Rectal smooth muscle tissue (tissue), 1 donor: ENCODE results near the gene KRTAP2-1.
"Not testable (repeated sequence)": the region's sequence is repeated elsewhere in the genome, so short reads cannot be mapped to it uniquely, and the experiment has no call there.

Experiments
- H3K27ac ChIP-seq: one replicate; pipeline ENCODE4 v1.7.0; 2013; ENCODE audit warnings: low read depth, low read length, inconsistent platforms
- H3K27me3 ChIP-seq: one replicate; pipeline ENCODE4 v1.7.0; 2013; ENCODE audit warnings: low read length; ENCODE audit not compliant: control insufficient read depth, insufficient read depth
- H3K36me3 ChIP-seq: one replicate; pipeline ENCODE4 v1.7.0; 2013; ENCODE audit warnings: low read length; ENCODE audit not compliant: control insufficient read depth, insufficient read depth
- H3K4me1 ChIP-seq: one replicate; pipeline ENCODE4 v1.7.0; 2013; ENCODE audit warnings: low read length; ENCODE audit not compliant: control insufficient read depth, insufficient read depth
- H3K4me3 ChIP-seq: one replicate; pipeline ENCODE4 v1.7.0; 2013; ENCODE audit warnings: low read length
- H3K9ac ChIP-seq: one replicate; pipeline ENCODE4 v1.7.0; 2013; ENCODE audit warnings: low read length

KRTAP2-1 gene

GRCh38 chr17:41065829-41066624, 18.9 kb upstream of the KRTAP2-1 start, which contains the start of gene KRTAP2-4:
Gene KRTAP2-4 (minus strand): TSS chr17:41065879. CDS start chr17:41065845, 34 bp downstream.
- Histone ChIP-seq H3K4me1 (no peaks in the 10 kb centered on the region), H3K9ac (no peak within 1 kb of the TSS), H3K27ac (no peak within 1 kb of the TSS), H3K27me3 (no peaks in the 10 kb centered on the region), H3K36me3 (no peaks in the 10 kb centered on the region), H3K4me3 (no peak within 1 kb of the TSS)

- H3K36me3 ChIP-seq, H3K27ac ChIP-seq, H3K9ac ChIP-seq, H3K4me3 ChIP-seq, H3K4me1 ChIP-seq, H3K27me3 ChIP-seq: not testable (repeated sequence)
Observed at GRCh38 chr17:41065016-41065689, 18.0 kb upstream of the KRTAP2-1 start.

DNA sequence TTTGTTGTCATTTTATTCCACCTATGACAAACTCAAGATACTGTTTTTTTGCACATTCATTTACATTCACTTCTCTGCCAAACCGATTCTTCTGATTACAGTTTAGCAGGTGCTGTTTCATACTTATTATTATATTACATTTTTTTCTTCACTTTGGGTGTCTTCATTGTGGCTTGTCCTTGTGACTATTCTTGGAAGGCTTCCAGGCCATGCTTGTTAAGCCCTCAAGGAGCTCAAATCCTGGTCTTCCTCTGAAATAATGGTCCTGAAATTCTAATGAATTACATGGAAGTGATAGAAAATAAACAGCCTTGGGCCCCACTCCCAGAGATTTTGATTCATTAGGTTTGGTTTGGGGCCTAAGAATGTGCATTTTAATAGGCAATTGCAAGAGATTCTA, 17.2 kb upstream of the KRTAP2-1 start:
- Histone ChIP-seq H3K4me1 (no peaks in the 10 kb centered on the region), H3K27ac (no peak overlapping the region), H3K4me3 (no peak overlapping the region), H3K27me3 (peaks cover 2% of the 10 kb centered on the region), H3K36me3 (no peaks in the 10 kb centered on the region), H3K9ac (no peak overlapping the region)

GRCh38 chr17:41063449-41063848, 16.3 kb upstream of the KRTAP2-1 start:
- no peaks in the 10 kb centered on the region for H3K36me3 ChIP-seq
- no peak overlapping the region for H3K4me3 ChIP-seq
- H3K27ac ChIP-seq = no peak overlapping the region
- H3K9ac ChIP-seq = no peak overlapping the region
- no peaks in the 10 kb centered on the region for H3K4me1 ChIP-seq
- peaks cover 3% of the 10 kb centered on the region for H3K27me3 ChIP-seq

- no peak overlapping the region for H3K4me3 ChIP-seq
Observed at GRCh38 chr17:41061964-41062363, 14.8 kb upstream of the KRTAP2-1 start.

GRCh38 chr17:41060052-41060604, 13.0 kb upstream of the KRTAP2-1 start, which contains the start of gene KRTAP2-3:
Gene KRTAP2-3 (minus strand): TSS chr17:41060114. CDS start chr17:41060050, 64 bp downstream.
- no peaks in the 10 kb centered on the region for H3K36me3 ChIP-seq
- no peak within 1 kb of the TSS for H3K9ac ChIP-seq
- H3K27me3 ChIP-seq = peaks cover 3% of the 10 kb centered on the region
- no peak within 1 kb of the TSS for H3K27ac ChIP-seq
- no peaks in the 10 kb centered on the region for H3K4me1 ChIP-seq
- no peak within 1 kb of the TSS for H3K4me3 ChIP-seq

More at GRCh38 chr17:41061964-41062363, 14.8 kb upstream of the KRTAP2-1 start:
- no peak overlapping the region for H3K27ac ChIP-seq
- no peaks in the 10 kb centered on the region for H3K36me3 ChIP-seq
- no peak overlapping the region for H3K9ac ChIP-seq
- no peaks in the 10 kb centered on the region for H3K4me1 ChIP-seq
- peaks cover 3% of the 10 kb centered on the region for H3K27me3 ChIP-seq

GRCh38 chr17:41059276-41060051, 12.3 kb upstream of the KRTAP2-1 start:
- not testable (repeated sequence) for H3K4me3 ChIP-seq, H3K9ac ChIP-seq, H3K4me1 ChIP-seq, H3K27me3 ChIP-seq, H3K27ac ChIP-seq, H3K36me3 ChIP-seq

DNA sequence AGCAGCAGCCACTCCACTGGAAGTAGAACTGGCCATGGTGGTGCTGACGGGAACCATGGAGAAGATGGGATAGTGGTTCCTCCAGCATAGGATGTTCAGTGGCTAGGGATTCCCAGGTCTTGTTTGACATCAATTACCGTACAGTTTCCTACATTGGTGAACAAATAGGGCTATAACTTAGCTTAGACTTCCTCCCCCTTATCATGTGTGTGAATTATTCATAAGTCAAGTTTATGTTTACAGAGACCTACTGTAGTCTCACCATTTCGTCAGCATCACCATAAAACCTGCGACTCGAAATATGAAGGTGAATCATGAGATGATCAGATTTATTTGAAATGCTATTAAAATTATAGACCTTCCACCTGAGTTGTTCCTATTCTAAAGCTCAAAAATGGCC, 11.6 kb upstream of the KRTAP2-1 start:
- Histone ChIP-seq H3K4me1 (no peaks in the 10 kb centered on the region), H3K36me3 (no peaks in the 10 kb centered on the region), H3K27ac (no peak overlapping the region), H3K4me3 (no peak overlapping the region), H3K27me3 (peaks cover 3% of the 10 kb centered on the region), H3K9ac (no peak overlapping the region)

GRCh38 chr17:41057547-41057946, 10.4 kb upstream of the KRTAP2-1 start:
- Histone ChIP-seq H3K27me3 (peaks cover 3% of the 10 kb centered on the region), H3K4me1 (no peaks in the 10 kb centered on the region), H3K27ac (no peak overlapping the region), H3K36me3 (no peaks in the 10 kb centered on the region), H3K9ac (no peak overlapping the region), H3K4me3 (no peak overlapping the region)

DNA sequence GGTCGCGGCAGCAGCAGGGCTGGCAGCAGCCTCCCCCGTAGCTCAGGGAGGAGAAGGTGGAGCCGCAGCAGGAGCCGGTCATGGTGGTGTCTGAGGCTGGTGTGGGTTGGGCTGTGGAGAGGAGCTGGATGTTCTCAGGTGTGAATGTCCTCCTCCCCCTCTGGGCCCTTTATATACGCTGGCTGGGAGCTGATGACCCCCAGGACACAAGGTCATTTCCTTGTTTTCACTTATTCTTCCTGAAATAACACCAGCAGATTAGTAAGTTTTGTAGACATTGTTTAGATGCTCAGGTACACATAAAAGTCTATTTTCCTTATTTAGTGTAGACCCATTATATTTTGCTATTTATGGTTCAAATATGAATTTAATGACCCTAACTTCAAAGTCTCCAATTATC, 8.0 kb upstream of the KRTAP2-1 start, which contains the start of gene KRTAP2-2:
Gene KRTAP2-2 (minus strand): TSS at position 101 of the 400 bp plus-strand sequence. CDS start 19 bp downstream, at position 82.
- not testable (repeated sequence) for H3K4me3 ChIP-seq, H3K27ac ChIP-seq, H3K27me3 ChIP-seq, H3K4me1 ChIP-seq, H3K9ac ChIP-seq, H3K36me3 ChIP-seq

DNA sequence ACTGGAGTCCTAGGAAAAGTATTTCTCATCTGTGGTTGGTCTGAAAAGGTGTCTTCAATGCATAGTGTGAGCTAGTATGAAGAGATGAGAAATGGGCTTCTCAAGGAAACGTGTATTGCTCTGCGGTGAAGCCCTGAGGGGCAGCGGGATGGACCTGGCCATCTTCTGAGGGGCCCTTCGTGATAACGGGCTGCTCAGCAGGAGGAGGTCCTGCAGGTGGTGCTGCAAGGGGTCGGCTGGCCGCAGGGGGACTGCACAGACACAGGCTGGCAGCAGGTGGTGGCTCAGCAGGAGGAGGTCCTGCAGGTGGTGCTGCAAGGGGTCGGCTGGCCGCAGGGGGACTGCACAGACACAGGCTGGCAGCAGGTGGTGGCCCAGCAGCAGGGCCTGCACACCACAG, 7.4 kb upstream of the KRTAP2-1 start:
- H3K27me3 ChIP-seq, H3K4me3 ChIP-seq, H3K4me1 ChIP-seq, H3K27ac ChIP-seq, H3K9ac ChIP-seq, H3K36me3 ChIP-seq: not testable (repeated sequence)

GRCh38 chr17:41054025-41054424, 6.9 kb upstream of the KRTAP2-1 start:
- Histone ChIP-seq H3K4me3 (no peak overlapping the region), H3K27ac (no peak overlapping the region), H3K27me3 (no peaks in the 10 kb centered on the region), H3K4me1 (no peaks in the 10 kb centered on the region), H3K9ac (no peak overlapping the region), H3K36me3 (no peaks in the 10 kb centered on the region)
